Astrocyte (in vitro differentiated cells and primary cell): ENCODE results near the gene SNRNP25. TPM values are rescaled to one million over a fixed set of nuclear protein-coding genes. Genes with fewer than 3 reads are reported as not detected.

Source experiments
- DNase-seq: peaks from one replicate; pipeline ENCODE4 v3.0.0-alpha.2; 2010; ENCODE audit warnings: low read depth
- FAIRE-seq: peaks from 2 replicates; lab custom pipeline; 2011; peaks lifted over from hg19 to GRCh38; lab: Jason Lieb, UNC
- H2AFZ ChIP-seq: 2 replicates; pipeline ENCODE4 v1.6.0; 2012; ENCODE audit warnings: low read depth, low read length, inconsistent platforms
- H3K27ac ChIP-seq: 2 replicates; pipeline ENCODE4 v1.5.1; 2011; ENCODE audit warnings: low read depth, low read length, inconsistent platforms
- H3K27me3 ChIP-seq: 2 replicates; pipeline ENCODE4 v1.6.0; 2011; ENCODE audit warnings: low read length, inconsistent platforms; ENCODE audit not compliant: insufficient read depth
- H3K36me3 ChIP-seq: 2 replicates; pipeline ENCODE4 v1.5.1; 2011; ENCODE audit warnings: low read length, inconsistent platforms; ENCODE audit not compliant: insufficient read depth
- H3K4me1 ChIP-seq: 2 replicates; pipeline ENCODE4 v1.5.1; 2011; ENCODE audit warnings: low read length, inconsistent platforms; ENCODE audit not compliant: insufficient read depth
- H3K4me2 ChIP-seq: 2 replicates; pipeline ENCODE4 v1.6.0; 2012; ENCODE audit warnings: low read length, inconsistent platforms
- H3K4me3 ChIP-seq: 2 replicates; pipeline ENCODE4 v1.5.1; 2011; ENCODE audit warnings: low read depth, mild to moderate bottlenecking, low read length, inconsistent platforms; ENCODE audit not compliant: insufficient read depth
- H3K79me2 ChIP-seq: 2 replicates; pipeline ENCODE4 v1.6.0; 2012; ENCODE audit warnings: mild to moderate bottlenecking, low read length, inconsistent platforms; ENCODE audit not compliant: insufficient read depth
- H3K9ac ChIP-seq: 2 replicates; pipeline ENCODE4 v1.6.0; 2012; ENCODE audit warnings: mild to moderate bottlenecking, low read length, inconsistent platforms
- H3K9me3 ChIP-seq: 2 replicates; pipeline ENCODE4 v1.5.1; 2012; ENCODE audit warnings: low read depth, mild to moderate bottlenecking, low read length, inconsistent platforms; ENCODE audit not compliant: insufficient read depth
- H4K20me1 ChIP-seq: 2 replicates; pipeline ENCODE4 v1.6.0; 2012; ENCODE audit warnings: low read length, inconsistent platforms; ENCODE audit not compliant: insufficient read depth
- H3K27ac Mint-ChIP-seq: one replicate; pipeline ENCODE4 v1.8.0; 2021; ENCODE audit warnings: mild to moderate bottlenecking, mixed read lengths; ENCODE audit not compliant: unreplicated experiment
- H3K27me3 Mint-ChIP-seq: one replicate; pipeline ENCODE4 v1.8.0; 2021; ENCODE audit warnings: low read depth, mixed read lengths; ENCODE audit not compliant: unreplicated experiment
- H3K36me3 Mint-ChIP-seq: one replicate; pipeline ENCODE4 v1.8.0; 2021; ENCODE audit warnings: low read depth, mixed read lengths; ENCODE audit not compliant: unreplicated experiment
- H3K4me1 Mint-ChIP-seq: one replicate; pipeline ENCODE4 v1.8.0; 2021; ENCODE audit warnings: low read depth, mixed read lengths; ENCODE audit not compliant: unreplicated experiment
- H3K4me3 Mint-ChIP-seq: one replicate; pipeline ENCODE4 v1.8.0; 2021; ENCODE audit warnings: mild to moderate bottlenecking, moderate library complexity, mixed read lengths; ENCODE audit not compliant: unreplicated experiment
- H3K9me3 Mint-ChIP-seq: one replicate; pipeline ENCODE4 v1.8.0; 2021; ENCODE audit warnings: mild to moderate bottlenecking, mixed read lengths; ENCODE audit not compliant: unreplicated experiment
- EZH2 ChIP-seq: IDR thresholded peaks from 2 replicates; pipeline ENCODE4 v1.6.1; 2012; ENCODE audit warnings: mild to moderate bottlenecking, low read length, inconsistent platforms; ENCODE audit not compliant: insufficient read depth
- microRNA-seq: library from miRNA; unstranded; fragments of <30 nt; microRNA quantifications from one replicate; pipeline ENCODE4 v1.2.0, GENCODE V29; 2020
- total RNA-seq: library from RNA; stranded (reverse); gene quantifications from 2 replicates; pipeline ENCODE4 v1.2.1, GENCODE V29; 2021
- TF ChIP-seq, protein P1 (sequence below): IDR thresholded peaks from 2 replicates; pipeline ENCODE4 v1.5.1; 2011; ENCODE audit warnings: low read depth, mild to moderate bottlenecking, inconsistent platforms, low read length, moderate library complexity; ENCODE audit not compliant: insufficient read depth

The SNRNP25 gene
- total RNA-seq, 1 donor from 2014 or later: 34.1 TPM

DNA sequence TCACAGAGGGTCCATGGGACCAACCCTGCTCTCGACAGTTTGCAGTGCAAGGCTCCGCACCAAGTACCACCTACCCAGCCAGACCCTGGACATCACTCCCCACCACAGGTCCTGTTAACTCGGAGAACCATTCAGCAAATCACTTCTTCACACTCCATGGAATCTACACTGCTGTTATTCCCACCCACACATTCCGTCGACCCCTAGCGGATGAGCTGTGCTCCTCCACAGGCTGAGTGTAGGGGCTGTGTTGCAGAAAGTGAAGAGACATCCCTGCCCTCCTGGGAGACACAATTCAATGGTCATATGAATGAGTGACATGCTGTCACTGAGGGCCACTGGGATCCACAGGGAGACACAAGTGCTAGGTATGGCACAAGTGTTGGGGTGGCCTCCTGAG lies 51.9 kb downstream of the SNRNP25 start:
- no peak overlapping the region for H3K4me2 ChIP-seq
- Mint-ChIP-seq H3K9me3 (no peaks in the 10 kb centered on the region), H3K36me3 (peaks cover 17% of the 10 kb centered on the region), H3K27ac (peak overlapping the region; percentile 43), H3K4me1 (no peaks in the 10 kb centered on the region), H3K4me3 (no peak overlapping the region), H3K27me3 (no peaks in the 10 kb centered on the region)
- DNase-seq: no peak
- peaks cover 9% of the 10 kb centered on the region for H3K36me3 ChIP-seq
- FAIRE-seq: no peak
- H3K79me2 ChIP-seq: peaks cover 3% of the 10 kb centered on the region
- no peak overlapping the region for H3K27ac ChIP-seq
- H3K4me3 ChIP-seq: no peak overlapping the region
- no peaks in the 10 kb centered on the region for H3K9me3 ChIP-seq
- no peak overlapping the region for H3K9ac ChIP-seq
- TF ChIP-seq, protein P1, sequence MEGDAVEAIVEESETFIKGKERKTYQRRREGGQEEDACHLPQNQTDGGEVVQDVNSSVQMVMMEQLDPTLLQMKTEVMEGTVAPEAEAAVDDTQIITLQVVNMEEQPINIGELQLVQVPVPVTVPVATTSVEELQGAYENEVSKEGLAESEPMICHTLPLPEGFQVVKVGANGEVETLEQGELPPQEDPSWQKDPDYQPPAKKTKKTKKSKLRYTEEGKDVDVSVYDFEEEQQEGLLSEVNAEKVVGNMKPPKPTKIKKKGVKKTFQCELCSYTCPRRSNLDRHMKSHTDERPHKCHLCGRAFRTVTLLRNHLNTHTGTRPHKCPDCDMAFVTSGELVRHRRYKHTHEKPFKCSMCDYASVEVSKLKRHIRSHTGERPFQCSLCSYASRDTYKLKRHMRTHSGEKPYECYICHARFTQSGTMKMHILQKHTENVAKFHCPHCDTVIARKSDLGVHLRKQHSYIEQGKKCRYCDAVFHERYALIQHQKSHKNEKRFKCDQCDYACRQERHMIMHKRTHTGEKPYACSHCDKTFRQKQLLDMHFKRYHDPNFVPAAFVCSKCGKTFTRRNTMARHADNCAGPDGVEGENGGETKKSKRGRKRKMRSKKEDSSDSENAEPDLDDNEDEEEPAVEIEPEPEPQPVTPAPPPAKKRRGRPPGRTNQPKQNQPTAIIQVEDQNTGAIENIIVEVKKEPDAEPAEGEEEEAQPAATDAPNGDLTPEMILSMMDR: no peak
- no peak for TF ChIP-seq EZH2
- H4K20me1 ChIP-seq: peaks cover 46% of the 10 kb centered on the region
- no peaks in the 10 kb centered on the region for H3K27me3 ChIP-seq
- no peak overlapping the region for H2AFZ ChIP-seq
- peaks cover 14% of the 10 kb centered on the region for H3K4me1 ChIP-seq

DNA sequence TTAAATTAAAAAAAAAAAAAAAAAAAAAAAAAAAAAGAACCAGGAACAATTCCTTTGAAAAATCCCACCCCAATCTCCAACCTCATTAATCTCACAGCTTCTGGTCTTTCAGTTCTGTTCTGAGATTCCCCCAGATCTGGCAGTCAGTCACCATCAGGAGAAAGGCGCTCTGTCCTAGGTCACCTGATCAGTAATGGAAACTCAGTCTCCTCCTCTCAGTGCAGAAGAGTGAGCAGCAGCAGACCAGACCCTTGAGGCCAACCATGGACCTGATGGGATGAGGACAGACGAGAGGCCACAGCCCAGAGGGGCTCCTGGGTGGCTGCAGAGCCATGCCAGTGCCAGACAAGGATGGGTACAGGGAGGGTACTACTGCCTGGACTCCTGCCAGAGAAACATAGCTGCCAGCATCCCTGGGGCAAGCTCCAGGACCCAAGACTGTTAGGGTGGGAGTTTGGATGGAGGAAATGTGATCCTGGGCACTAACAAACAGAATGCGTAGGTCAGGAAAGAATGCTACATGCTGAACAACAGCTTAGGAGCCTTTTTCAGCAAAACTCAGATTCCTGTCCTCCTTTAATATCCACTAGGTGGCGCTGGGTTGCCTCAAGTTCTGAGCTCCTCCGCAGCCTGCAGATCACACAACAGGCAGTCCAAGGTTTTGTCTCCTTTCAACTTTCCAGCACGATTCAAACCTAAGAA lies 53.1 kb downstream of the SNRNP25 start:
- Mint-ChIP-seq H3K27ac (no peak overlapping the region), H3K4me1 (no peaks in the 10 kb centered on the region), H3K9me3 (no peaks in the 10 kb centered on the region), H3K27me3 (no peaks in the 10 kb centered on the region), H3K36me3 (peaks cover 17% of the 10 kb centered on the region), H3K4me3 (no peak overlapping the region)
- no peak overlapping the region for H3K4me2 ChIP-seq
- no peaks in the 10 kb centered on the region for H3K79me2 ChIP-seq
- FAIRE-seq: no peak
- H3K36me3 ChIP-seq: peaks cover 9% of the 10 kb centered on the region
- H3K9ac ChIP-seq: no peak overlapping the region
- no peak overlapping the region for H3K27ac ChIP-seq
- no peaks in the 10 kb centered on the region for H3K9me3 ChIP-seq
- peak; percentile 53 for DNase-seq
- peaks cover 11% of the 10 kb centered on the region for H3K4me1 ChIP-seq
- peaks cover 38% of the 10 kb centered on the region for H4K20me1 ChIP-seq
- H3K4me3 ChIP-seq: no peak overlapping the region
- TF ChIP-seq, protein P1: peak; percentile 87
- TF ChIP-seq EZH2: no peak
- H3K27me3 ChIP-seq: no peaks in the 10 kb centered on the region
- H2AFZ ChIP-seq: no peak overlapping the region

Small RNAs within 50 kb of the gene (microRNA-seq; reads per million reads assigned to microRNA genes)
- gene MIR6859-4: not detected

Other genes starting within 250 kb of the SNRNP25 start
- 9.6 and 12.2 TPM in 2 replicates for gene POLR3K, start 220 bp upstream of the SNRNP25 start, total RNA-seq
- 45.6 and 55.5 TPM in 2 replicates for gene RHBDF1, start 18.8 kb downstream of the SNRNP25 start, total RNA-seq
- 56.5 and 62.7 TPM in 2 replicates for gene MPG, start 24.4 kb downstream of the SNRNP25 start, total RNA-seq
- 23.5 and 29.0 TPM in 2 replicates for gene NPRL3, start 84.8 kb downstream of the SNRNP25 start, total RNA-seq
- gene HBZ, start 98.8 kb downstream of the SNRNP25 start, total RNA-seq: not detected in 2 replicates
- gene HBM, start 112.2 kb downstream of the SNRNP25 start, total RNA-seq: not detected in 2 replicates
- gene HBA2, start 119.0 kb downstream of the SNRNP25 start, total RNA-seq: 1.4 TPM in 1 of 2 replicates, not detected in the other
- gene HBA1, start 122.9 kb downstream of the SNRNP25 start, total RNA-seq: 1.6 TPM in 1 of 2 replicates, not detected in the other
- gene HBQ1, start 126.6 kb downstream of the SNRNP25 start, total RNA-seq: 2.7 and 4.7 TPM in 2 replicates
- gene LUC7L, start 175.6 kb downstream of the SNRNP25 start, total RNA-seq: 70.2 and 74.1 TPM in 2 replicates
- 70.8 and 88.7 TPM in 2 replicates for gene FAM234A, start 181.0 kb downstream of the SNRNP25 start, total RNA-seq
- gene RGS11, start 222.1 kb downstream of the SNRNP25 start, total RNA-seq: 2.7 and 2.8 TPM in 2 replicates
- gene ARHGDIG, start 226.8 kb downstream of the SNRNP25 start, total RNA-seq: 3.3 and 5.0 TPM in 2 replicates
- gene PDIA2, start 229.3 kb downstream of the SNRNP25 start, total RNA-seq: 1.2 and 1.5 TPM in 2 replicates